Calu3 (cell line): ENCODE measurements around the gene BPHL. TPM values are rescaled to one million over a fixed set of nuclear protein-coding genes. Genes with fewer than 3 reads are reported as not detected.

Experiments
- BruUV-seq: library from RNA; stranded (reverse); fragments of 400-500 nt; replicated peaks from 2 replicates; lab custom pipeline; 2021; lab: Mats Ljungman, UMichigan
- CTCF ChIA-PET: fragments of 300-600 bp; sonication (Branson Sonifier 250); formaldehyde crosslinking; loops from one replicate; lab custom pipeline; 2022; ENCODE audit warnings: antibody characterized with exemption; lab: Charles Lee
- DNase-seq: peaks from one replicate; pipeline ENCODE4 v3.0.0; 2022
- H3K27ac Mint-ChIP-seq: one replicate; pipeline ENCODE4 v1.8.0; 2022; ENCODE audit warnings: mixed read lengths; ENCODE audit not compliant: unreplicated experiment
- H3K27me3 Mint-ChIP-seq: one replicate; pipeline ENCODE4 v1.8.0; 2022; ENCODE audit warnings: mixed read lengths; ENCODE audit not compliant: unreplicated experiment
- H3K36me3 Mint-ChIP-seq: one replicate; pipeline ENCODE4 v1.8.0; 2022; ENCODE audit warnings: mild to moderate bottlenecking, moderate library complexity, mixed read lengths; ENCODE audit not compliant: insufficient read depth, unreplicated experiment
- H3K4me1 Mint-ChIP-seq: one replicate; pipeline ENCODE4 v1.8.0; 2022; ENCODE audit warnings: mild to moderate bottlenecking, low read depth, mixed read lengths; ENCODE audit not compliant: unreplicated experiment
- H3K4me3 Mint-ChIP-seq: one replicate; pipeline ENCODE4 v1.8.0; 2022; ENCODE audit warnings: mild to moderate bottlenecking, low read depth, moderate library complexity, mixed read lengths; ENCODE audit not compliant: unreplicated experiment
- H3K9me3 Mint-ChIP-seq: one replicate; pipeline ENCODE4 v1.8.0; 2022; ENCODE audit warnings: low read depth, mixed read lengths; ENCODE audit not compliant: unreplicated experiment
- CTCF ChIP-seq: fragments of 200-600 bp; IDR thresholded peaks from one replicate; pipeline ENCODE4 v1.8.0; 2022; ENCODE audit warnings: antibody characterized with exemption; ENCODE audit not compliant: unreplicated experiment
- intact Hi-C: fragments of 100-400 bp; cut with micrococcal nuclease; formaldehyde crosslinking; loops from one replicate; pipeline ENCODE4 v1.10.0; 2022; ENCODE audit not compliant: unreplicated experiment
- total RNA-seq: library from RNA; stranded (reverse); gene quantifications from 2 replicates; pipeline ENCODE4 v1.2.3, GENCODE V29; 2022

Gene BPHL
- total RNA-seq, 1 experiment from 2014 or later: 18.4 TPM

GRCh38 chr6:3138341-3138740, 19.8 kb downstream of the BPHL start:
- Mint-ChIP-seq H3K36me3 (no peaks in the 10 kb centered on the region), H3K27ac (no peak overlapping the region), H3K27me3 (no peaks in the 10 kb centered on the region), H3K9me3 (no peaks in the 10 kb centered on the region), H3K4me3 (no peak overlapping the region), H3K4me1 (peaks cover 10% of the 10 kb centered on the region)
- TF ChIP-seq CTCF: no peak
- DNase-seq: no peak
- intact Hi-C loops: no loop called here
- BruUV-seq: no TSS peak
- CTCF ChIA-PET: no interaction called here

- intact Hi-C loops: no loop called here
- H3K9me3 Mint-ChIP-seq: no peaks in the 10 kb centered on the region
- DNase-seq: no peak
- H3K4me3 Mint-ChIP-seq: no peak overlapping the region
- peaks cover 10% of the 10 kb centered on the region for H3K4me1 Mint-ChIP-seq
- H3K27me3 Mint-ChIP-seq: no peaks in the 10 kb centered on the region
- CTCF ChIA-PET: no interaction called here
- TF ChIP-seq CTCF: no peak
- no peak overlapping the region for H3K27ac Mint-ChIP-seq
- no TSS peak for BruUV-seq
- H3K36me3 Mint-ChIP-seq: peaks cover 5% of the 10 kb centered on the region
Measured at GRCh38 chr6:3139090-3139903, 20.8 kb downstream of the BPHL start.

- CTCF ChIA-PET: interaction anchor here (0.6 kb wide), 1 partner anchor 829 kb away, joined by 3 read pairs; no protein-coding TSS in a partner anchor
- no peak overlapping the region for H3K4me3 Mint-ChIP-seq
- no peak overlapping the region for H3K27ac Mint-ChIP-seq
- no peak for TF ChIP-seq CTCF
- H3K9me3 Mint-ChIP-seq: no peaks in the 10 kb centered on the region
- DNase-seq: no peak
- BruUV-seq: no TSS peak
- peaks cover 6% of the 10 kb centered on the region for H3K4me1 Mint-ChIP-seq
- intact Hi-C loops: no loop called here
- no peaks in the 10 kb centered on the region for H3K27me3 Mint-ChIP-seq
- peaks cover 5% of the 10 kb centered on the region for H3K36me3 Mint-ChIP-seq
Measured at GRCh38 chr6:3140201-3140600, 21.7 kb downstream of the BPHL start.

GRCh38 chr6:3142536-3142935, 24.0 kb downstream of the BPHL start:
- H3K9me3 Mint-ChIP-seq: no peaks in the 10 kb centered on the region
- no TSS peak for BruUV-seq
- CTCF ChIA-PET: no interaction called here
- DNase-seq: no peak
- intact Hi-C loops: no loop called here
- H3K27me3 Mint-ChIP-seq: no peaks in the 10 kb centered on the region
- H3K27ac Mint-ChIP-seq: no peak overlapping the region
- H3K4me1 Mint-ChIP-seq: no peaks in the 10 kb centered on the region
- peaks cover 5% of the 10 kb centered on the region for H3K36me3 Mint-ChIP-seq
- no peak for TF ChIP-seq CTCF
- H3K4me3 Mint-ChIP-seq: no peak overlapping the region
